Endodermal cell (in vitro differentiated cells): ENCODE measurements around the gene NLRP1. TPM values are rescaled to one million over a fixed set of nuclear protein-coding genes. Genes with fewer than 3 reads are reported as not detected.

Experiments used
- DNase-seq: peaks from one replicate; pipeline ENCODE4 v3.0.0-alpha.2; 2017
- H3K27ac ChIP-seq: 2 replicates; pipeline ENCODE4 v1.5.1; 2013; ENCODE audit warnings: mild to moderate bottlenecking, low read depth, low read length, moderate library complexity
- H3K27me3 ChIP-seq: 2 replicates; pipeline ENCODE4 v1.6.1; 2013; ENCODE audit warnings: mild to moderate bottlenecking, low read length, moderate library complexity; ENCODE audit not compliant: insufficient read depth, control insufficient read depth, poor library complexity, severe bottlenecking
- H3K36me3 ChIP-seq: 2 replicates; pipeline ENCODE4 v1.7.0; 2013; ENCODE audit warnings: mild to moderate bottlenecking, low read length, moderate library complexity; ENCODE audit not compliant: control insufficient read depth, insufficient read depth
- H3K4me1 ChIP-seq: one replicate; pipeline ENCODE4 v1.7.0; 2013; ENCODE audit warnings: low read length; ENCODE audit not compliant: control insufficient read depth, insufficient read depth
- H3K4me3 ChIP-seq: 2 replicates; pipeline ENCODE4 v1.5.1; 2013; ENCODE audit warnings: mild to moderate bottlenecking, low read length, moderate library complexity
- H3K9ac ChIP-seq: 2 replicates; pipeline ENCODE4 v1.6.1; 2013; ENCODE audit warnings: mild to moderate bottlenecking, low read length, moderate library complexity; ENCODE audit not compliant: poor library complexity, severe bottlenecking; ENCODE audit errors: extremely low read depth
- H3K9me3 ChIP-seq: 2 replicates; pipeline ENCODE4 v1.6.1; 2013; ENCODE audit warnings: mild to moderate bottlenecking, low read length, moderate library complexity; ENCODE audit not compliant: control insufficient read depth
- H3K27ac Mint-ChIP-seq: 2 replicates; pipeline ENCODE4 v1.8.0; 2020; ENCODE audit warnings: mixed read lengths
- H3K27me3 Mint-ChIP-seq: 2 replicates; pipeline ENCODE4 v1.8.0; 2021; ENCODE audit warnings: mild to moderate bottlenecking, mixed read lengths; ENCODE audit not compliant: insufficient read depth
- H3K36me3 Mint-ChIP-seq: 2 replicates; pipeline ENCODE4 v1.8.0; 2020; ENCODE audit warnings: low read depth, mixed read lengths
- H3K4me1 Mint-ChIP-seq: 2 replicates; pipeline ENCODE4 v1.8.0; 2020; ENCODE audit warnings: mixed read lengths
- H3K4me3 Mint-ChIP-seq: 2 replicates; pipeline ENCODE4 v1.8.0; 2020; ENCODE audit warnings: mild to moderate bottlenecking, moderate library complexity, mixed read lengths
- H3K9me3 Mint-ChIP-seq: 2 replicates; pipeline ENCODE4 v1.8.0; 2020; ENCODE audit warnings: mild to moderate bottlenecking, mixed read lengths
- CTCF ChIP-seq: fragments of 200-600 bp; sonication (generic); conservative IDR thresholded peaks from 2 replicates; pipeline ENCODE4 v1.5.0; 2021; ENCODE audit warnings: antibody characterized with exemption, mild to moderate bottlenecking
- WGBS, 2 experiments: methylation state at CpG; one replicate each; pipeline versions ENCODE4 v1.1.5 to v1.1.7; 2013; ENCODE audit warnings: missing lambda C conversion rate in 2 of 2, mixed read lengths in 1 of 2; ENCODE audit not compliant: insufficient coverage in 1 of 2, insufficient read length in 1 of 2; 5-methylcytosine and 5-hydroxymethylcytosine counted together
- total RNA-seq, 2 donors: library from RNA; stranded (reverse); fragmentation: NEBNext Ultra II Directional in 1 of 2; extraction: Animal tissue kit (Norgen Biotek cat#: 25700) in 1 of 2; gene quantifications; 2 replicates in 1 of 2; 3 replicates in 1 of 2; pipeline ENCODE4 v1.2.1, GENCODE V29; 2021

Gene NLRP1
- total RNA-seq, 2 donors from 2014 or later: 3.6 to 5.4 TPM

- peaks cover 12% of the 10 kb centered on the region for H3K27me3 Mint-ChIP-seq
- Histone ChIP-seq H3K9ac (no peak overlapping the region), H3K36me3 (no peaks in the 10 kb centered on the region), H3K27ac (no peak overlapping the region), H3K4me3 (no peak overlapping the region), H3K27me3 (no peaks in the 10 kb centered on the region), H3K4me1 (no peaks in the 10 kb centered on the region), H3K9me3 (no peaks in the 10 kb centered on the region)
- DNase-seq: no peak
- no peak for TF ChIP-seq CTCF
- no peaks in the 10 kb centered on the region for H3K9me3 Mint-ChIP-seq
- no peak overlapping the region for H3K4me3 Mint-ChIP-seq
- no peaks in the 10 kb centered on the region for H3K4me1 Mint-ChIP-seq
- H3K27ac Mint-ChIP-seq: no peak overlapping the region
- no peaks in the 10 kb centered on the region for H3K36me3 Mint-ChIP-seq
- WGBS, 2 experiments: 94 to 95% methylated on average over 12 to 16 of the region's 16 CpGs
These were observed 25.2 kb downstream of the NLRP1 start for GRCh38 chr17:5558815-5559785.

GRCh38 chr17:5557990-5558389, 26.3 kb downstream of the NLRP1 start:
- H3K27ac ChIP-seq: no peak overlapping the region
- H3K9me3 ChIP-seq: no peaks in the 10 kb centered on the region
- H3K4me3 ChIP-seq: no peak overlapping the region
- H3K9me3 Mint-ChIP-seq: no peaks in the 10 kb centered on the region
- no peak for DNase-seq
- H3K36me3 Mint-ChIP-seq: no peaks in the 10 kb centered on the region
- no peak overlapping the region for H3K27ac Mint-ChIP-seq
- no peaks in the 10 kb centered on the region for H3K36me3 ChIP-seq
- H3K27me3 ChIP-seq: no peaks in the 10 kb centered on the region
- no peak for TF ChIP-seq CTCF
- H3K4me1 ChIP-seq: no peaks in the 10 kb centered on the region
- 79 to 83% methylated on average over 6 of the region's 6 CpGs for WGBS, 2 experiments
- peaks cover 7% of the 10 kb centered on the region for H3K27me3 Mint-ChIP-seq
- no peaks in the 10 kb centered on the region for H3K4me1 Mint-ChIP-seq
- no peak overlapping the region for H3K4me3 Mint-ChIP-seq
- no peak overlapping the region for H3K9ac ChIP-seq

- H3K9me3 ChIP-seq: no peaks in the 10 kb centered on the region
- Mint-ChIP-seq H3K9me3 (no peaks in the 10 kb centered on the region), H3K27me3 (peaks cover 5% of the 10 kb centered on the region), H3K4me1 (no peaks in the 10 kb centered on the region), H3K4me3 (no peak overlapping the region), H3K27ac (no peak overlapping the region), H3K36me3 (no peaks in the 10 kb centered on the region)
- DNase-seq: no peak
- H3K4me3 ChIP-seq: no peak overlapping the region
- no peak for TF ChIP-seq CTCF
- H3K36me3 ChIP-seq: no peaks in the 10 kb centered on the region
- no peak overlapping the region for H3K9ac ChIP-seq
- no peak overlapping the region for H3K27ac ChIP-seq
- no peaks in the 10 kb centered on the region for H3K27me3 ChIP-seq
- H3K4me1 ChIP-seq: no peaks in the 10 kb centered on the region
- 87 to 90% methylated on average over 5 to 8 of the region's 8 CpGs for WGBS, 2 experiments
These were observed 26.8 kb downstream of the NLRP1 start for GRCh38 chr17:5557485-5557884.
